GM12891 (cell line): ENCODE results near the gene REXO2.

Source experiments
- PAX5 ChIP-seq: IDR thresholded peaks from 2 replicates; pipeline ENCODE4 v1.6.1; 2011; ENCODE audit warnings: low read length, moderate library complexity, mild to moderate bottlenecking; ENCODE audit not compliant: insufficient read depth, severe bottlenecking
- POLR2A ChIP-seq: IDR thresholded peaks from 2 replicates; pipeline ENCODE4 v1.6.1; 2011; ENCODE audit warnings: low read depth, low read length, control low read depth
- POLR2AphosphoS5 ChIP-seq: IDR thresholded peaks from 2 replicates; pipeline ENCODE4 v1.6.1; 2011; ENCODE audit warnings: low read depth, low read length, control low read depth
- TAF1 ChIP-seq: IDR thresholded peaks from 2 replicates; pipeline ENCODE4 v1.6.1; 2011; ENCODE audit warnings: low read depth, low read length, control low read depth

GRCh38 chr11:114401311-114401710, 38.0 kb upstream of the REXO2 start:
- TF ChIP-seq TAF1 (no peak), POLR2A (no peak), POLR2AphosphoS5 (no peak), PAX5 (no peak)
